T47D (cell line): ENCODE results near the gene CYP3A5.
"Not testable (repeated sequence)": the region's sequence is repeated elsewhere in the genome, so short reads cannot be mapped to it uniquely, and the experiment has no call there.

Experiments used
- DNase-seq, 2 experiments: peaks; one replicate each; pipeline versions ENCODE4 v3.0.0 to v3.0.0-alpha.2; 2011 to 2012; ENCODE audit warnings: low read depth in 1 of 2, low spot score in 1 of 2
- JUND ChIP-seq: IDR thresholded peaks from 2 replicates; pipeline ENCODE4 v1.6.1; 2012; ENCODE audit warnings: low read depth
- in situ Hi-C: cut with HindIII; loops from 2 replicates; pipeline ENCODE4 v1.10.0; 2016; ENCODE audit warnings: low sequenced_read_pairs, low pct_unique_long_range_greater_than_20kb

Gene CYP3A5

GRCh38 chr7:99694912-99695304, 15.1 kb upstream of the CYP3A5 start:
- in situ Hi-C loops = no loop called here
- no peak for DNase-seq
- TF ChIP-seq JUND = no peak

GRCh38 chr7:99694201-99694911, 14.6 kb upstream of the CYP3A5 start:
- no peak for TF ChIP-seq JUND
- in situ Hi-C loops = no loop called here
- no peak for DNase-seq

- in situ Hi-C loops = no loop called here
Measured at GRCh38 chr7:99693427-99694200, 13.8 kb upstream of the CYP3A5 start.

GRCh38 chr7:99693100-99693426, 13.3 kb upstream of the CYP3A5 start:
- TF ChIP-seq JUND = no peak
- DNase-seq = no peak
- in situ Hi-C loops = no loop called here

More at GRCh38 chr7:99693427-99694200, 13.8 kb upstream of the CYP3A5 start:
- TF ChIP-seq JUND = no peak
- DNase-seq = no peak

- DNase-seq, in situ Hi-C loops: not testable (repeated sequence)
Measured at GRCh38 chr7:99692563-99692962, 12.8 kb upstream of the CYP3A5 start.

- in situ Hi-C loops, DNase-seq: not testable (repeated sequence)
Measured at GRCh38 chr7:99691658-99692057, 11.9 kb upstream of the CYP3A5 start.

GRCh38 chr7:99690918-99691317, 11.1 kb upstream of the CYP3A5 start:
- in situ Hi-C loops, DNase-seq: not testable (repeated sequence)

- in situ Hi-C loops, DNase-seq: not testable (repeated sequence)
Measured at GRCh38 chr7:99685871-99686608, 6.2 kb upstream of the CYP3A5 start.

GRCh38 chr7:99685129-99685758, 5.4 kb upstream of the CYP3A5 start:
- no peak for TF ChIP-seq JUND
- in situ Hi-C loops = no loop called here
- no peak for DNase-seq

- no peak for TF ChIP-seq JUND
- in situ Hi-C loops = no loop called here
- DNase-seq = no peak
Measured at GRCh38 chr7:99679032-99679399, 780 bp downstream of the CYP3A5 start.

- in situ Hi-C loops = no loop called here
- TF ChIP-seq JUND = no peak
- no peak for DNase-seq
Measured at GRCh38 chr7:99677648-99678045, 2.1 kb downstream of the CYP3A5 start.

- in situ Hi-C loops = no loop called here
- no peak for DNase-seq
- TF ChIP-seq JUND = no peak
Measured at GRCh38 chr7:99677013-99677647, 2.7 kb downstream of the CYP3A5 start.
